Measurements from ENCODE around the gene FAM234B.
"Not testable (repeated sequence)": the region's sequence is repeated elsewhere in the genome, so short reads cannot be mapped to it uniquely, and the experiment has no call there.

The FAM234B gene

DNA sequence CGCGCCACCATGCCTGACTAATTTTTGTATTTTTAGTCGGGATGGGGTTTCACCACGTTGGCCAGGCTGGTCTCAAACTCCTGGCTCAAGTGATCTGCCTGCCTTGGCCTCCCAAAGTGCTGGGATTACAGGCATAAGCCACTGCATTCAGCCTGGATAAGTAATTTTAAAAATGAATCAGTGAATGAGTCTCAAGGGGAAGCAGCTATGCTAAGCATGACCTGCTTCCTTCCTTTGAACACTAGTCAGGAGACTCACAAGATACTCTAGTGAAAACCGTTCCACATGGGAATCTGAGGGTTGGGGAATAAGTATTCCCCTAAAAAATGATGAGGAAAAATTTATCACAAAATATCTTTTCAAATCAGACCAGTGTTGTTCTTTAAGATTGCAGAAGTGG is 10.7 kb upstream of the FAM234B start:
- Mint-ChIP-seq H3K9me3 (no peaks in the 10 kb centered on the region), H3K36me3 (no peaks in the 10 kb centered on the region), H3K27ac (no peak overlapping the region), H3K4me1 (no peaks in the 10 kb centered on the region), H3K4me3 (no peak overlapping the region), H3K27me3 (no peaks in the 10 kb centered on the region)
- DNase-seq (no peak), ATAC-seq (replicated peaks) (no peak)

GRCh38 chr12:13035335-13035734 is 8.8 kb upstream of the FAM234B start:
- H3K36me3 Mint-ChIP-seq; DNase-seq; H3K27me3 Mint-ChIP-seq; H3K4me3 Mint-ChIP-seq; ATAC-seq (replicated peaks); H3K9me3 Mint-ChIP-seq; H3K27ac Mint-ChIP-seq: not testable (repeated sequence)
- peaks cover 10 to 18% of the 10 kb centered on the region in 2 donors for H3K4me1 Mint-ChIP-seq

GRCh38 chr12:13036881-13037280 is 7.3 kb upstream of the FAM234B start:
- Mint-ChIP-seq H3K36me3 (no peaks in the 10 kb centered on the region), H3K4me1 (peaks cover 10 to 22% of the 10 kb centered on the region in 2 donors), H3K4me3 (no peak overlapping the region), H3K27me3 (no peaks in the 10 kb centered on the region), H3K27ac (no peak overlapping the region), H3K9me3 (no peaks in the 10 kb centered on the region)
- no peak for DNase-seq
- no peak for ATAC-seq (replicated peaks)

GRCh38 chr12:13038491-13039161 is 5.6 kb upstream of the FAM234B start:
- Mint-ChIP-seq H3K27ac (no peak overlapping the region), H3K4me1 (peaks cover 10 to 22% of the 10 kb centered on the region in 2 donors), H3K4me3 (no peak overlapping the region), H3K27me3 (no peaks in the 10 kb centered on the region), H3K36me3 (no peaks in the 10 kb centered on the region), H3K9me3 (no peaks in the 10 kb centered on the region)
- DNase-seq (no peak), ATAC-seq (replicated peaks) (no peak)

DNA sequence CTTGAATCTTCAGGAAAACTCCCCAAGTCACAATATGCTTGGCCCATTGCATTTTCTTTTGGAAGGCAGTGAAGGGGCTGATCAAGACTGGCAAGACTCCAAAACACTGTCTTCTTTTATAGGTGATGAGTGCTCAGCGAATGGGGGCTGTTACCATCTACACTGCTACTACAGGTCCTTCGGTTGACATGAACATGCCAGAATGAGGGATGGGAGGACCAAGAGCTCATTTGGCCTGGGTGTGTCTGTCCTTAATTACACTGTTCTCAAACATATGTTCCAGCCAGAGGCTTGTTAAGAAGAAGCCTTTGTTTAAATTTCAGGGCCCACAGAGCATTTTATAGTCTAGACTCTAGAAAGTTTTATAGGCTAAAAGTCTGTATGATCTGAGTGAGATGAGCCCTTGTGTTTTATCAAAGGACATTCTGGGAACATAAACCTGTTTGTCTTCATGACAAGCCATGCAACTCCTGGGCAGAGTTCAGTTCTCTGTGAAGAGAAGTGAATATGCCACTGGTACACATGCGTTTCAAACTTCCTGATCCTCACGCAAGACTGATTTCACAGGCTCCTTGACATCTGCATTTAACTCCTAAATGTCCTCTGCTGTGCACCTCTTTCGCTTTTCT is 4.7 kb upstream of the FAM234B start:
- Mint-ChIP-seq H3K4me1 (peaks cover 13 to 26% of the 10 kb centered on the region in 2 donors), H3K4me3 (no peak overlapping the region)

GRCh38 chr12:13041224-13041623 is 3.0 kb upstream of the FAM234B start:
- Mint-ChIP-seq H3K27me3 (no peaks in the 10 kb centered on the region), H3K27ac (no peak overlapping the region), H3K4me3 (no peak overlapping the region), H3K9me3 (no peaks in the 10 kb centered on the region), H3K4me1 (peaks cover 13 to 37% of the 10 kb centered on the region in 2 donors), H3K36me3 (no peaks in the 10 kb centered on the region)
- no peak for DNase-seq
- ATAC-seq (replicated peaks): no peak

More for the DNA sequence above, 4.7 kb upstream of the FAM234B start:
- peak; percentile 32 for ATAC-seq (replicated peaks)
- no peak for DNase-seq
- no peaks in the 10 kb centered on the region for H3K27me3 Mint-ChIP-seq
- H3K9me3 Mint-ChIP-seq: no peaks in the 10 kb centered on the region
- H3K36me3 Mint-ChIP-seq: no peaks in the 10 kb centered on the region
- no peak overlapping the region for H3K27ac Mint-ChIP-seq

DNA sequence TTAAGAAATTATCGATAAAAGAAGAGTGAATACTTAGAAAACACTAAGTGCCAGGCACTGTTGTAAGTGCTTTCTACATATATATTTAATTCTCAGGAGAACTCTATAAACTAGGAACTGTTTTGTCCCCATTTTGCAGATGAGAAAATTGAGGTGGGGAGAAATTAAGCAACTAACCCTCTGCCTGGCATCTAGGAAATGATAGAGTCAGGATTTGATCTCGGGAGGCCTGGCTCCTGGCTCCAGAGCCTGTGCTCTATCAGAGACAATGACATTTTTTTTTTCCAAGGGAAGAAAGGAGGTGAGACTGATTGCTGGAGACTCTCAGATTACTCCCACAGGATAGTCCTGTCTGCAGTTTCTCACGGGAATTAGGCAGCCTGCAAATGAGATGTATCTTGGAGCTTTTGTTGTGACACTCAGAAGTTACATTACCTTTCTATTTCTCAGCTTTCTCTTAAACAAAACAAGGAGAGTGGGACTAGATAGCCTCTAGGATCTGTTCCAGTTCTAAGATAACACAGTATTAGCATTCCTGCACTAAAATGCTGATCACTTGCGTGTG is 1.4 kb upstream of the FAM234B start:
- Mint-ChIP-seq H3K9me3 (no peaks in the 10 kb centered on the region), H3K27me3 (no peaks in the 10 kb centered on the region), H3K27ac (no peak overlapping the region), H3K4me1 (peaks cover 13 to 37% of the 10 kb centered on the region in 2 donors), H3K36me3 (no peaks in the 10 kb centered on the region), H3K4me3 (no peak overlapping the region)
- ATAC-seq (replicated peaks) (no peak), DNase-seq (no peak)

DNA sequence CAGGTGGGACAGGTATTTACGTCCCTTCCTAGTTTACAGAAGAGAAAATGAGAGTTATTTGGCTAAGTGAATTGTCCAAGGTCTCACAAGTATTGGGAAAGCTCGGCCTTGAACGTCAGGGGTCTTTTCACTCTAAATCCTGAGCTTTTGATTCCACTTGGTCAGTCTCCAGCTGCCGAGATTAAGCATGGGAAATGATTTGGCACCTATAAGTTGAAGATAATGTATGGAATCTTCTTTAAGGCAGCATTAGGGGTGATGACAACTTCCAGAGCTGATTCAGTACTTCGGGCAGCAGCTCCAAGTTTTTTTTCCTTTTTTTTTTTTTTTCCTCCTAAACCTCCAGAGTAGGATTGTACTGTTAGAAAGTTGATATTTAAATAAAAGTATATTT is 722 bp downstream of the FAM234B start:
- no peaks in the 10 kb centered on the region for H3K9me3 Mint-ChIP-seq
- no peak for DNase-seq
- H3K27ac Mint-ChIP-seq: peak overlapping the region; percentile 31
- peaks cover 4 to 27% of the 10 kb centered on the region in 2 donors for H3K4me1 Mint-ChIP-seq
- no peaks in the 10 kb centered on the region for H3K36me3 Mint-ChIP-seq
- peak overlapping the region; percentile 90 to 93 for H3K4me3 Mint-ChIP-seq
- no peaks in the 10 kb centered on the region for H3K27me3 Mint-ChIP-seq
- ATAC-seq (replicated peaks): no peak

GRCh38 chr12:13045816-13046215 is 1.6 kb downstream of the FAM234B start:
- Mint-ChIP-seq H3K27me3 (no peaks in the 10 kb centered on the region), H3K4me1 (peaks cover 5 to 25% of the 10 kb centered on the region in 2 donors), H3K9me3 (no peaks in the 10 kb centered on the region), H3K4me3 (no peak overlapping the region), H3K36me3 (no peaks in the 10 kb centered on the region), H3K27ac (no peak overlapping the region)
- ATAC-seq (replicated peaks): no peak
- DNase-seq: no peak

GRCh38 chr12:13046964-13047363 is 2.8 kb downstream of the FAM234B start:
- Mint-ChIP-seq H3K27me3 (no peaks in the 10 kb centered on the region), H3K4me3 (no peak overlapping the region), H3K27ac (no peak overlapping the region), H3K9me3 (no peaks in the 10 kb centered on the region), H3K4me1 (peaks cover 7 to 25% of the 10 kb centered on the region in 2 donors), H3K36me3 (no peaks in the 10 kb centered on the region)
- DNase-seq (no peak), ATAC-seq (replicated peaks) (peak in 1 of 2 donors; percentile 35)

DNA sequence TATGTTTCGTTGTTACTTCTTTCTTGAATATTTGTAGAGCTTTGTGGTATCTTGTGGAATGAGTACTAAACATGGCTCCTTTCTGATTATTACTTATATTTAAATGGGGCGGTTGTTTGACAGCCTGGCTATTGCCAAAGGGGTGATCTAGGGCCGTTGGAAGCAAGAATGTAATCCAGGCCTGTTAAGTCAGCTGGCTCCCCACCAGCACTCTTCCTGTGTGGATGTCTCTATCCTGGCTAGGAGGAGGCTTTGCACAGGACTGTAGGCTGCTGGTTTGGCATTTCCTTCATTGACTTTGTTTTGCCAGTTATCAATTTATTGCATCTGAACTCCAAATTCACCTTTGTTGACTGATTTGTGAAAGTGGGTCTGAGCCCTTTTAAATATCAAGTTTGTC is 5.6 kb downstream of the FAM234B start:
- peaks cover 4 to 18% of the 10 kb centered on the region in 2 donors for H3K4me1 Mint-ChIP-seq
- peaks cover 8 to 9% of the 10 kb centered on the region in 2 donors for H3K9me3 Mint-ChIP-seq
- DNase-seq (no peak), ATAC-seq (replicated peaks) (no peak)
- no peaks in the 10 kb centered on the region for H3K27me3 Mint-ChIP-seq
- no peak overlapping the region for H3K27ac Mint-ChIP-seq
- H3K4me3 Mint-ChIP-seq: no peak overlapping the region
- H3K36me3 Mint-ChIP-seq: peaks cover 6 to 11% of the 10 kb centered on the region in 2 donors

- no peak overlapping the region for H3K4me3 Mint-ChIP-seq
- peaks cover 8 to 9% of the 10 kb centered on the region in 2 donors for H3K9me3 Mint-ChIP-seq
- no peak for DNase-seq
- no peak for ATAC-seq (replicated peaks)
- H3K36me3 Mint-ChIP-seq: peaks cover 9 to 21% of the 10 kb centered on the region in 2 donors
- peaks cover 6 to 9% of the 10 kb centered on the region in 2 donors for H3K4me1 Mint-ChIP-seq
- H3K27me3 Mint-ChIP-seq: no peaks in the 10 kb centered on the region
- no peak overlapping the region for H3K27ac Mint-ChIP-seq
These were observed 8.2 kb downstream of the FAM234B start for GRCh38 chr12:13052421-13052820.

DNA sequence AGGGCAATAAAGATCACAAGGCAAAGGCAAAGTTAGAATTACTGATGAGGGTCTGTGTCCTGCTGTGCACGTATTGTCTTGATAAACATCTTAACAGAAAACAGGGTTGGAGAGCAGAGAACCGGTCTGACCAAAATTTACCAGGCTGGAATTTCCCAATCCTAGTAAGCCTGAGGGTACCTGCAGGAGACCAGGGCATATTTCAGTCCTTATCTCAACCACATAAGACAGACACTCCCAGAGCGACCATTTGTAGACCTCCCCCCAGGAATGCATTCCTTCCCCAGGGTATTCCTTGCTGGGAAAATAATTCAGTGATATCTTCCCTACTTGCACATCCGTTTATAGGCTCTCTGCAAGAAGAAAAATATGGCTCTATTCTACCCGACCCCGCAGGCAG is 9.4 kb downstream of the FAM234B start:
- H3K4me1 Mint-ChIP-seq; DNase-seq; H3K27ac Mint-ChIP-seq; H3K4me3 Mint-ChIP-seq; ATAC-seq (replicated peaks); H3K9me3 Mint-ChIP-seq; H3K27me3 Mint-ChIP-seq: not testable (repeated sequence)
- H3K36me3 Mint-ChIP-seq: peaks cover 15 to 27% of the 10 kb centered on the region in 2 donors

DNA sequence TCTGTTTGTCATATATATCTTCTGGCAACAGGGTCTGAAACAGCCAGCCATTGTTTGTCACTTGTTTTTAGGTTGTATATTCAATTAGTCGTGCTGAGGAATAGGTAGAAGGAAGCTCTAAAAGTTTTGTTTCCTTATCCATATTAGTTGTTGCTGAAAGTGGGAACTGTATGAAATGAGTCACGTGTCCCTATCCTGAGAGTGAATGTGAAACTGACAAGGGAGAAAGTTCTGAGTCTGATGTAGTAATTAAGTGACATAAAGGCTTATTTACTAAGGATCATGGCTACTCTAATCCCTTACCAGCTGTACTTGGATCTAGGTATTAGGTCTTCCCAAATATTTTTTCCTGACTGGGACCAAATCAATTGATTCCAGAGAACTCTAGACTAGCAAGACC is 16.4 kb downstream of the FAM234B start:
- H3K4me1 Mint-ChIP-seq: peaks cover 0 to 4% of the 10 kb centered on the region in 2 donors
- H3K27ac Mint-ChIP-seq: no peak overlapping the region
- DNase-seq (no peak), ATAC-seq (replicated peaks) (no peak)
- peaks cover 26 to 45% of the 10 kb centered on the region in 2 donors for H3K36me3 Mint-ChIP-seq
- H3K9me3 Mint-ChIP-seq: no peaks in the 10 kb centered on the region
- no peak overlapping the region for H3K4me3 Mint-ChIP-seq
- no peaks in the 10 kb centered on the region for H3K27me3 Mint-ChIP-seq

DNA sequence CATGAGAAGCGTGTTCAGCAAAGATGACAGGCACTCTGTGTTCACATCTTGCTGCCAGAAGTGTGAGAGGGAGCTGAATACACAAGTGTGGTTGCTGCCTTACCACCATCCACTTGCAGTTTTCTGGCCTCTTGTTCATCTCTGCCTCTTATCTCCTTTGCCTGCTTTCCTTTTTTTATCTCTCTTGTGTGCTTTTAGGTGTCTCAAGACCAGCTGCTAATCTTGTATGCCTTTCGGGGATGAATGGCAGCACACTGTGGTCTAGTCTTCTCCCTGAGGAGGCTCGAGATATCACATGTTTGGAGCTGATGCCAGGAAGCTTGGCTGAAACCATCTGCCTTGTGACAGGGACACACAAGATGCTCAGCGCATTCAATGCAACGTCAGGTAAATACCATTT is 17.2 kb downstream of the FAM234B start:
- no peak overlapping the region for H3K4me3 Mint-ChIP-seq
- H3K9me3 Mint-ChIP-seq: no peaks in the 10 kb centered on the region
- no peaks in the 10 kb centered on the region for H3K27me3 Mint-ChIP-seq
- no peak overlapping the region for H3K27ac Mint-ChIP-seq
- DNase-seq (no peak), ATAC-seq (replicated peaks) (no peak)
- H3K4me1 Mint-ChIP-seq: peaks cover 0 to 2% of the 10 kb centered on the region in 2 donors
- peaks cover 26 to 40% of the 10 kb centered on the region in 2 donors for H3K36me3 Mint-ChIP-seq
